ENCODE results near the gene DIRAS2. TPM values are rescaled to one million over a fixed set of nuclear protein-coding genes. Genes with fewer than 3 reads are reported as not detected.

The DIRAS2 gene
- total and polyA plus RNA-seq, 2 donors (not counting 3 experiments of a cell fraction or from before 2014, with no cell fraction given): not detected

- dilution Hi-C loops (cut with MboI; ENCODE audit: extremely low pct_ligation_motif_present, low sequenced_read_pairs) (no loop called here), intact Hi-C loops (cut with micrococcal nuclease) (no loop called here)
- POLR2A ChIA-PET: no interaction called here
- no peak overlapping the region for H2AFZ ChIP-seq (ENCODE audit: low read depth, low read length)
- no peak overlapping the region for H3K27ac ChIP-seq (ENCODE audit: insufficient read depth, low read depth, low read length)
- no peak overlapping the region for H3K4me2 ChIP-seq (ENCODE audit: insufficient read depth, low read length)
- no peaks in the 10 kb centered on the region for H4K20me1 ChIP-seq (replicated peaks; ENCODE audit: control insufficient read depth, extremely low read depth, insufficient read depth, low read length)
- no peak overlapping the region for H3K9ac ChIP-seq (replicated peaks; ENCODE audit: extremely low read depth, insufficient read depth, low read length)
- CTCF ChIA-PET: no interaction called here
- H3K9me3 ChIP-seq (replicated peaks; ENCODE audit: control insufficient read depth, insufficient read depth, low read length): no peaks in the 10 kb centered on the region
- no peaks in the 10 kb centered on the region for H3K4me1 ChIP-seq (ENCODE audit: control insufficient read depth, extremely low read depth, insufficient read depth, low read length)
- BruUV-seq (replicated peaks): no TSS peak
- DNase-seq (ENCODE audit: low read depth, low spot score): no peak
- no peaks in the 10 kb centered on the region for H3K9me1 ChIP-seq (replicated peaks; ENCODE audit: control insufficient read depth, extremely low read depth, insufficient read depth, low read length)
- no peaks in the 10 kb centered on the region for H3K79me2 ChIP-seq (ENCODE audit: control insufficient read depth, insufficient read depth, low read length)
- TF ChIP-seq POLR2AphosphoS5 (IDR thresholded peaks at IDR 0.05; ENCODE audit: insufficient read depth, low read depth, low read length) (no peak), GATA2 (IDR thresholded peaks at IDR 0.05; ENCODE audit: insufficient read depth, insufficient read length, low read depth, low read length) (no peak), FOS (IDR thresholded peaks at IDR 0.05; ENCODE audit: borderline replicate concordance, insufficient read depth, low read length) (no peak), MYC (IDR thresholded peaks at IDR 0.05; ENCODE audit: low read depth, low read length) (no peak), MAX (IDR thresholded peaks at IDR 0.05; ENCODE audit: insufficient read depth, insufficient read length) (no peak), POLR2A (IDR thresholded peaks at IDR 0.05; ENCODE audit: low read depth, low read length) (no peak), JUN (IDR thresholded peaks at IDR 0.05; ENCODE audit: borderline replicate concordance, insufficient read depth, insufficient read length, low read depth) (no peak), EZH2 (IDR thresholded peaks at IDR 0.05; ENCODE audit: borderline replicate concordance, low read depth, low read length, severe bottlenecking) (no peak), CTCF (IDR thresholded peaks at IDR 0.05; ENCODE audit: extremely low read depth in 1 of 2, insufficient read depth in 1 of 2, low read depth in 1 of 2, low read length in 2 of 2) (no peak)
- H3K27me3 ChIP-seq (ENCODE audit: control insufficient read depth in 2 of 2, insufficient read depth in 2 of 2, low read length in 2 of 2): no peaks in the 10 kb centered on the region
- H3K36me3 ChIP-seq (ENCODE audit: control insufficient read depth in 2 of 2, extremely low read depth in 1 of 2, insufficient read depth in 2 of 2, low read length in 2 of 2): no peaks in the 10 kb centered on the region
- FAIRE-seq: no peak
- H3K4me3 ChIP-seq (replicated peaks in 1 of 3; ENCODE audit: insufficient read depth in 1 of 3, low read depth in 1 of 3, low read length in 3 of 3): no peak overlapping the region
These were observed 80.4 kb downstream of the DIRAS2 start for GRCh38 chr9:90562229-90562628.

Other genes starting within 250 kb of the DIRAS2 start
- gene SYK, start 159.0 kb upstream of the DIRAS2 start, total RNA-seq: not detected in 2 replicates
- gene SYK, start 159.0 kb upstream of the DIRAS2 start, polyA plus RNA-seq: not detected in 2 replicates